Pancreas (tissue), 10 donors: ENCODE measurements around the gene ZNF768. TPM values are rescaled to one million over a fixed set of nuclear protein-coding genes. Genes with fewer than 3 reads are reported as not detected.
A peak's percentile ranks its signal among the peaks of the same experiment; 100 is the strongest.

Experiments
- ATAC-seq, 4 donors: fragments of 200-7000 bp; cut with Tn5 transposase; one replicate each; pipeline versions ENCODE4 v1.8.0 to v1.9.1; 2020; ENCODE audit warnings: mild to moderate bottlenecking in 4 of 4, moderate library complexity in 4 of 4
- DNase-seq, 6 donors: peaks; one replicate each; pipeline ENCODE4 v3.0.0-alpha.2; 2020
- FAIRE-seq: peaks from 2 replicates; lab custom pipeline; 2012; peaks lifted over from hg19 to GRCh38; lab: Jason Lieb, UNC
- H3K27ac ChIP-seq, 4 donors: fragments of 200-600 bp; sonication (generic); 1 replicate in 3 of 4; 2 replicates in 1 of 4; pipeline versions ENCODE4 v1.5.0 to v1.8.0; 2020
- H3K27me3 ChIP-seq, 4 donors: fragments of 200-600 bp; one replicate each; pipeline ENCODE4 v1.8.0; 2021
- H3K36me3 ChIP-seq, 3 donors: fragments of 200-600 bp; sonication (generic) in 1 of 3; one replicate each; pipeline versions ENCODE4 v1.5.0 to v1.8.0; 2020 to 2021
- H3K4me1 ChIP-seq, 3 donors: fragments of 200-600 bp; one replicate each; pipeline ENCODE4 v1.8.0; 2021
- H3K4me3 ChIP-seq, 4 donors: fragments of 200-600 bp; sonication (generic) in 2 of 4; one replicate each; pipeline versions ENCODE4 v1.5.0 to v1.8.0; 2020 to 2021
- H3K9me3 ChIP-seq, 4 donors: fragments of 200-600 bp; one replicate each; pipeline ENCODE4 v1.8.0; 2021
- WGBS, 2 donors: extraction: QIAGEN DNeasy Blood & Tissue Kit; methylation state at CpG; one replicate each; pipeline ENCODE4 v1.1.7; 2013; 5-methylcytosine and 5-hydroxymethylcytosine counted together
- intact Hi-C, 3 donors: fragments of 100-400 bp; cut with DNase I; formaldehyde crosslinking; loops; one replicate each; pipeline versions ENCODE4 v1.11.1 to v1.14.2; 2022
- polyA plus RNA-seq, 2 donors: library from polyadenylated mRNA; stranded (reverse); fragments of 200-250 nt; gene quantifications; one replicate each; pipeline ENCODE4 v1.2.3, GENCODE V29; 2013
- total RNA-seq, 6 donors: library from RNA; stranded (reverse); fragmentation: NEBNext Ultra II Directional in 4 of 6; extraction: Animal tissue kit (Norgen Biotek cat#: 25700) in 4 of 6; gene quantifications; one replicate each; pipeline versions ENCODE4 v1.2.1 to v1.2.4, GENCODE V29; 2021 to 2023
- TF ChIP-seq, protein P1 (sequence below), 4 donors: fragments of 200-600 bp; sonication (generic) in 3 of 4; IDR thresholded peaks; one replicate each; pipeline versions ENCODE4 v1.5.0 to v1.8.0; 2021; ENCODE audit warnings: antibody characterized with exemption in 4 of 4
- donor health status: healthy with polysubstance abuse.
- donor health status: DM: no; HTN: no; CAD: no; lungs with moderate emphysema.
- donor health status: DM: no; HTN: no; CAD: no.
- donor health status: control.
- donor health status: control.
- donor health status: Bipolar disorder and iron deficiency.
- donor health status: DM: yes; HTN: yes; CAD: no.
- donor health status: DM: no; HTN: no; CAD: no.
- donor health status: DM: no; HTN: no; CAD: no.
- donor health status: DM: yes; HTN: yes; CAD: no.

ZNF768 gene
- total and polyA plus RNA-seq, 8 donors = 11.7 to 31.4 (median 15.4) TPM

DNA sequence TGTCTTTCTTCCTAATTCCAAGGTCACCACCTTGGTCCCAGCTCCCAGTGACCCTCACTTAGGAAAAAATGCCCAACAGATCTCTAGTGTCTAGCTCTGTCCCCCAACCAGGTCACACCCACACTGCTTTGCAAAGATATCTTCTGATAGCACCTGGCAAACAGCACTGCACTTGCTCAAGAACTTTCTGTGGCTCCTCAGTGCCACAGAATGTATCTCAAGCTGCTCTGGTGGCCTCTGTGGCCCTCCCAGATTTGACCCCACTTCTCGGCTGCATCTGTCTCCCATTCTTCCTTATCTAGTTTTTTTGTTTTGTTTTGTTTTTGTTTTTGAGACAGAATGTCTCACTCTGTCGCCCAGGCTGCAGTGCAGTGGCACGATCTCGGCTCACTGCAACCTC, 40.2 kb upstream of the ZNF768 start:
- Histone ChIP-seq H3K9me3 (no peaks in the 10 kb centered on the region), H3K4me3 (no peak overlapping the region), H3K27me3 (no peaks in the 10 kb centered on the region), H3K27ac (no peak overlapping the region), H3K4me1 (peaks cover 0 to 7% (median 6%) of the 10 kb centered on the region in 3 donors), H3K36me3 (no peaks in the 10 kb centered on the region)
- FAIRE-seq = no peak
- whole genome bisulfite sequencing, 2 donors = 81 to 91% methylated on average over 4 of the region's 4 CpGs
- intact Hi-C loops = no loop called here
- no peak for ATAC-seq
- TF ChIP-seq, protein P1, sequence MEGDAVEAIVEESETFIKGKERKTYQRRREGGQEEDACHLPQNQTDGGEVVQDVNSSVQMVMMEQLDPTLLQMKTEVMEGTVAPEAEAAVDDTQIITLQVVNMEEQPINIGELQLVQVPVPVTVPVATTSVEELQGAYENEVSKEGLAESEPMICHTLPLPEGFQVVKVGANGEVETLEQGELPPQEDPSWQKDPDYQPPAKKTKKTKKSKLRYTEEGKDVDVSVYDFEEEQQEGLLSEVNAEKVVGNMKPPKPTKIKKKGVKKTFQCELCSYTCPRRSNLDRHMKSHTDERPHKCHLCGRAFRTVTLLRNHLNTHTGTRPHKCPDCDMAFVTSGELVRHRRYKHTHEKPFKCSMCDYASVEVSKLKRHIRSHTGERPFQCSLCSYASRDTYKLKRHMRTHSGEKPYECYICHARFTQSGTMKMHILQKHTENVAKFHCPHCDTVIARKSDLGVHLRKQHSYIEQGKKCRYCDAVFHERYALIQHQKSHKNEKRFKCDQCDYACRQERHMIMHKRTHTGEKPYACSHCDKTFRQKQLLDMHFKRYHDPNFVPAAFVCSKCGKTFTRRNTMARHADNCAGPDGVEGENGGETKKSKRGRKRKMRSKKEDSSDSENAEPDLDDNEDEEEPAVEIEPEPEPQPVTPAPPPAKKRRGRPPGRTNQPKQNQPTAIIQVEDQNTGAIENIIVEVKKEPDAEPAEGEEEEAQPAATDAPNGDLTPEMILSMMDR (IDR thresholded peaks at IDR 0.05) = no peak
- DNase-seq = no peak

DNA sequence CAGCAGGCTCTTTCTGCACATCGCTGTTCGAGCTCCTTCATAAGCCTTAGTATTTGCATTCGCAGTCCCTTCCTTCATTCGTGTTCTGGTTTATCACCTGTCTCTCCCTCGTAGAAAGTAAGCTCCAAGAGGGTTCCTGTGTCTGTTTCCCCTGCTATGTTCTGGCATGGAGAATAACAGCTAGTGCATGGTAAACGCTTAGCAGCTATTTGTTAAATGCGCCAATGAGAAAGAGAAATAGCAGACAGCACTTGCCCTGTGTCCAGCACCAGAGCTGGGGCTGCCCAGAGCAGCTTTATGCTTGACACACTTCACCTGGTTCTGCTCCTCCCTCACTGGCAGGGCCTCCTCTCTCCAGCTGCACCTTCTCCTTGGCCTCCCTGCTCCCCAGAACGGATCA, 39.6 kb upstream of the ZNF768 start:
- peaks cover 0 to 7% (median 6%) of the 10 kb centered on the region in 3 donors for H3K4me1 ChIP-seq
- DNase-seq = no peak
- no peak for ATAC-seq
- H3K27ac ChIP-seq = no peak overlapping the region
- intact Hi-C loops = no loop called here
- H3K36me3 ChIP-seq = no peaks in the 10 kb centered on the region
- TF ChIP-seq, protein P1 (IDR thresholded peaks at IDR 0.05) = no peak
- no peaks in the 10 kb centered on the region for H3K27me3 ChIP-seq
- 43 to 44% methylated on average over 8 of the region's 8 CpGs for WGBS, 2 donors
- H3K4me3 ChIP-seq = no peak overlapping the region
- no peaks in the 10 kb centered on the region for H3K9me3 ChIP-seq
- FAIRE-seq = no peak

DNA sequence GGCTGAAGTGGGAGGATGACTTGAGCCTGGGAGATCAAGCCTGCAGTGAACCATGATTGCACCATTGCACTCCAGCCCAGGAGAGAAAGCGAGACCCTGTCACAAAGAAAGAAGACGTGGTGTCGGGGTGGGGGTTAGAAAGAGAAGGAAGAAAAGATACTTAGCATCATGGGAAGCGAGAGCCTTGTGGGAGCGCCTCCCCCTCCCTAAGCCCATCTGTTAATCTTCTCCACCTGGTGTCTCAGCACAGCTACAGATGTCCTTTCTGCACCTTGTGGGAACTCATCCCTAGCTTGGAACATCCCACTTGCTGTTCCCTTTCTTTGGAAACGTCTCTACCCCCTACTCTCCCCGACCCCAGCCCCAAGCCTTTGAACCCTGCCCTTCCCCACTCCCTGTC, 39.2 kb upstream of the ZNF768 start:
- no peak for DNase-seq
- 63 to 74% methylated on average over 7 of the region's 7 CpGs for WGBS, 2 donors
- Histone ChIP-seq H3K27me3 (no peaks in the 10 kb centered on the region), H3K36me3 (no peaks in the 10 kb centered on the region), H3K27ac (no peak overlapping the region), H3K4me3 (no peak overlapping the region), H3K4me1 (peaks cover 0 to 6% (median 4%) of the 10 kb centered on the region in 3 donors), H3K9me3 (no peaks in the 10 kb centered on the region)
- ATAC-seq = no peak
- intact Hi-C loops = no loop called here
- FAIRE-seq = no peak
- TF ChIP-seq, protein P1 (IDR thresholded peaks at IDR 0.05) = no peak

DNA sequence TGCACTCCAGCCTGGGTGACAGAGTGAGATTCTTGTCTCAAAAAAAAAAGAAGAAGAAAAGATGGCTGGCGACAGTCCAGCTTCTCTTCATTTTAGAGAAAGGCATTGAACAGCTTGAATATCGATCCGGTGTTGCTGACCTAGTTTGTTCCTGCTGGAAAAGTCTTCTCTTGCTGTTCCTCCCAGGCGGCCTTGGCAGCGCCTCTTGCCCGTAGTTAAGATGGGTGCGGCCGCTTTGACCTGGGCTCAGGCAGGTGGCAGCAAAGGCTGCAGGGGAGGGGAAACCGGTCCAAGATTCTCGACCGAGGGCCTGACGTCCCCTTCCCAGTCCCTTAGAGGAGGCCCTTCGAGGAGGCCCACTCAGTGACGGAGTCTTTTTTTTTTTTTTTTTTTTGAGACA, 35.7 kb upstream of the ZNF768 start:
- no peak for DNase-seq
- TF ChIP-seq, protein P1 (IDR thresholded peaks at IDR 0.05) = no peak
- no peak for FAIRE-seq
- no peaks in the 10 kb centered on the region for H3K9me3 ChIP-seq
- H3K4me1 ChIP-seq = peaks cover 0 to 5% (median 0%) of the 10 kb centered on the region in 3 donors
- intact Hi-C loops = no loop called here
- H3K36me3 ChIP-seq = no peaks in the 10 kb centered on the region
- H3K4me3 ChIP-seq = peak overlapping the region in 1 of 4 donors; percentile 41
- 81 to 88% methylated on average over 13 to 14 of the region's 14 CpGs for WGBS, 2 donors
- ATAC-seq = no peak
- H3K27me3 ChIP-seq = no peaks in the 10 kb centered on the region
- peak overlapping the region in 1 of 4 donors; percentile 55 for H3K27ac ChIP-seq

DNA sequence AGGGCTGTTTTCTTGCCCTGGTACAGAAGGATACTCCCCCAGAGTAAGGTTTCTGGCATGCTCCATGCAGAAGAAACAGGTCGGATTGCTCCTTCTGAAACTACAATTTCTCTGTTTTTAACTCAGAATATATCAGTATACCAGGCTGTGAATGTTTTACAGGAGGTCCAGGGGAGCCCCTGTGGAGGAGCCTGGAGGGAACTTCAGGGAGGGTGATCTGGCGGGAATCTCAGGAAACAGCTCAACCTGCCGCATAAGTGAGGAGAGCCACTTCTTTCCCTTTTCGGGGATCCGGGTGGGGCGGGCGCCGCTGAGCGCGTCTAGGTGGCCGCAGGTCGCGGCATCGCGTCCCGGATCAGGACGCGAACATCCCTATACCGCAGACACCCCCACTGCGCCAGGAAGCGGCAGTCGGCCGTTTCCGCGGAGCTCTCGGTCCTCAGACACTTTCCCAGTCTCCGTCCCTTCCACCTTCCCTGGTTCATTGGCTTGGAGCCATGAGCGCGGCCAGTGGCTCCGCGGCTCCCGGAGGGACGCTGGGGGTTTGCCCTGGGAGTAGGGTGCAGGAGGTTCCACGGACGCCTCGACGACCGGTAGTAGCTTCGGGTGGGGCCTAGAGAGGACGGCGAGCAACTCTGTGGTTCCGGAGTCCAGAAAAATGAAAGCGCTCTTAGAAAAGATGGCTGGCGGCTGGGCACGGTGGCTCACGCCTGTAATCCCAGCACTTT, 34.9 kb upstream of the ZNF768 start:
- FAIRE-seq (no peak), ATAC-seq (no peak)

More for the DNA sequence above, 34.9 kb upstream of the ZNF768 start:
- TF ChIP-seq, protein P1 (IDR thresholded peaks at IDR 0.05) = no peak
- Histone ChIP-seq H3K27ac (peak overlapping the region in 2 of 4 donors; percentile 33 to 55), H3K4me1 (peaks cover 0 to 10% (median 0%) of the 10 kb centered on the region in 3 donors), H3K27me3 (no peaks in the 10 kb centered on the region), H3K9me3 (no peaks in the 10 kb centered on the region), H3K36me3 (no peaks in the 10 kb centered on the region), H3K4me3 (peak overlapping the region in 2 of 4 donors; percentile 30 to 41)
- 29 to 32% methylated on average over 46 of the region's 46 CpGs for WGBS, 2 donors
- DNase-seq = peak in 3 of 6 donors; percentile 41 to 70 (median 50)
- intact Hi-C loops = no loop called here
